H1 (cell line): Measurements from ENCODE around the gene CBLB. TPM values are rescaled to one million over a fixed set of nuclear protein-coding genes. Genes with fewer than 3 reads are reported as not detected.

Experiments
- ATF3 ChIP-seq: IDR thresholded peaks from 2 replicates; pipeline ENCODE4 v1.6.1; 2011; ENCODE audit warnings: low read depth, mild to moderate bottlenecking, low read length; ENCODE audit not compliant: insufficient read depth
- BCL11A ChIP-seq, 2 experiments: IDR thresholded peaks; one replicate each; pipeline ENCODE4 v1.6.1; 2011; ENCODE audit warnings: low read depth in 2 of 2, low read length in 2 of 2, mild to moderate bottlenecking in 2 of 2
- BRCA1 ChIP-seq: IDR thresholded peaks from 2 replicates; pipeline ENCODE4 v1.6.1; 2012; ENCODE audit warnings: low read depth, low read length, improper control_type of control experiment
- CEBPB ChIP-seq: IDR thresholded peaks from 2 replicates; pipeline ENCODE4 v1.6.1; 2012; ENCODE audit warnings: low read depth, low read length
- CTCF ChIP-seq, 3 experiments: IDR thresholded peaks; 1 replicate in 2 of 3; 2 replicates in 1 of 3; pipeline versions ENCODE4 v1.5.1 to v1.6.1; 2011; ENCODE audit warnings: low read length in 3 of 3, mild to moderate bottlenecking in 3 of 3, inconsistent platforms in 2 of 3, low read depth in 1 of 3, moderate library complexity in 1 of 3; ENCODE audit not compliant: insufficient read depth in 1 of 3; ENCODE audit errors: control extremely low read depth in 1 of 3
- EGR1 ChIP-seq: IDR thresholded peaks from 2 replicates; pipeline ENCODE4 v1.6.1; 2011; ENCODE audit warnings: low read depth, low read length, borderline replicate concordance
- EP300 ChIP-seq, 2 experiments: IDR thresholded peaks; 1 replicate in 1 of 2; 2 replicates in 1 of 2; pipeline ENCODE4 v1.6.1; 2011 to 2012; ENCODE audit warnings: low read depth in 2 of 2, low read length in 2 of 2, mild to moderate bottlenecking in 2 of 2, borderline replicate concordance in 1 of 2, inconsistent platforms in 1 of 2, moderate library complexity in 1 of 2
- JUN ChIP-seq: IDR thresholded peaks from 2 replicates; pipeline ENCODE4 v1.6.1; 2011; ENCODE audit warnings: low read depth, mild to moderate bottlenecking, improper control_type of control experiment, low read length
- JUND ChIP-seq: IDR thresholded peaks from 2 replicates; pipeline ENCODE4 v1.6.1; 2011; ENCODE audit warnings: mild to moderate bottlenecking, improper control_type of control experiment, low read length
- SP1 ChIP-seq: IDR thresholded peaks from 2 replicates; pipeline ENCODE4 v1.6.1; 2011; ENCODE audit warnings: low read depth, low read length
- SRF ChIP-seq: IDR thresholded peaks from 2 replicates; pipeline ENCODE4 v1.6.1; 2011; ENCODE audit warnings: mild to moderate bottlenecking, low read depth, low read length, moderate library complexity
- TCF12 ChIP-seq: IDR thresholded peaks from 2 replicates; pipeline ENCODE4 v1.6.1; 2011; ENCODE audit warnings: low read depth, mild to moderate bottlenecking, low read length
- polyA plus RNA-seq, 7 experiments: library from polyadenylated mRNA; depleted of rRNA in 3 of 7; stranded (reverse) in 5 of 7; unstranded in 2 of 7; fragments of >200 nt in 5 of 7; fragments of 200-250 nt in 2 of 7; gene quantifications; 1 replicate in 5 of 7; 2 replicates in 1 of 7; 4 replicates in 1 of 7; pipeline versions ENCODE4 v1.2.1 to v1.2.3, GENCODE V29; 2011 to 2013; ENCODE audit warnings: missing spikeins in 2 of 7, mixed read lengths in 2 of 7
- total RNA-seq: library from RNA; stranded (reverse); fragmentation: NEBNext Ultra II Directional; extraction: Animal tissue kit (Norgen Biotek cat#: 25700); gene quantifications from 2 replicates; pipeline ENCODE4 v1.2.1, GENCODE V29; 2021

CBLB gene
- total and polyA plus RNA-seq, 2 of the 8 experiments (the other 6 are each of a cell fraction or from before 2014, with no cell fraction given) = 14.5 to 26.0 TPM

- TF ChIP-seq EP300 (IDR thresholded peaks at IDR 0.05; ENCODE audit: borderline replicate concordance in 1 of 2, low read depth in 2 of 2, low read length in 2 of 2) = no peak
- TF ChIP-seq JUND = peak; percentile 93
- TF ChIP-seq SP1 = no peak
- no peak for TF ChIP-seq TCF12
- no peak for TF ChIP-seq CEBPB
- TF ChIP-seq CTCF (IDR thresholded peaks at IDR 0.05; ENCODE audit: control extremely low read depth in 1 of 3, insufficient read depth in 1 of 3, low read depth in 1 of 3, low read length in 3 of 3) = peak in 1 of 3 experiments; percentile 27; a peak in 1 of 4 replicates
- TF ChIP-seq BCL11A (IDR thresholded peaks at IDR 0.05; ENCODE audit: low read depth in 2 of 2, low read length in 2 of 2) = no peak
- TF ChIP-seq EGR1 = no peak
- no peak for TF ChIP-seq BRCA1
- no peak for TF ChIP-seq ATF3
- peak; percentile 73; the same call in 1 of the 2 replicates for TF ChIP-seq JUN
- no peak; the same call in 1 of the 2 replicates for TF ChIP-seq SRF
- TF ChIP-seq, all 59 proteins: peak for 5
These were observed 40.9 kb downstream of the CBLB start (continued) for GRCh38 chr3:105827959-105828358.
